ENCODE data around the gene MCL1.
"Not testable (repeated sequence)": the region's sequence is repeated elsewhere in the genome, so short reads cannot be mapped to it uniquely, and the experiment has no call there.

MCL1 gene

GRCh38 chr1:150581962-150582361 is 2.6 kb upstream of the MCL1 start:
- peaks cover 27% of the 10 kb centered on the region for H3K36me3 Mint-ChIP-seq
- not testable (repeated sequence) for DNase-seq, H3K4me3 Mint-ChIP-seq, H3K9me3 Mint-ChIP-seq, H3K27me3 Mint-ChIP-seq, H3K27ac Mint-ChIP-seq
- CTCF ChIA-PET: interaction anchor here (1.1 to 13.1 kb wide), 3 partner anchors 16 to 22 kb away, joined by 3 to 221 read pairs (median 8); no protein-coding TSS in a partner anchor
- H3K4me1 Mint-ChIP-seq: peaks cover 19% of the 10 kb centered on the region

GRCh38 chr1:150581437-150581836 is 2.0 kb upstream of the MCL1 start:
- not testable (repeated sequence) for DNase-seq, H3K4me3 Mint-ChIP-seq, H3K9me3 Mint-ChIP-seq, H3K27ac Mint-ChIP-seq, H3K27me3 Mint-ChIP-seq
- H3K4me1 Mint-ChIP-seq: peaks cover 19% of the 10 kb centered on the region
- CTCF ChIA-PET: interaction anchor here (13.1 kb wide), 1 partner anchor 18 kb away, joined by 221 read pairs; no protein-coding TSS in a partner anchor
- peaks cover 31% of the 10 kb centered on the region for H3K36me3 Mint-ChIP-seq

DNA sequence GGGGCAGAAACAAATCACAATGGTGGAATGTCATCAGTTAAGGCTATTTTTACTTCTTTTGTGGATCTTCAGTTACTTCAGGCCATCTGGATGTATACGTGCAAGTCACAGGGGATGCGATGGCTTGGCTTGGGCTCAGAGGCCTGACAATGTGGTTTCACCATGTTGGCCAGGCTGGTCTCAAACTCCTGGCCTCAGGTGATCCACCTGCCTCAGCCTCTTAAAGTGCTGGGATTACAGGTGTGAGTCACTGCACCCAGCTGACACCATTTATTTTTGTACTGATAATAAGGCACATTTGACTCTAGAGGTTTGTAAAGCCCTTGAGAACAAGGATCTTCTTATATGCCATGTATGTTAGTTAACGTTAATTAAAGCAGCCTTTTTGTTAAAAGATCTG is 1.6 kb upstream of the MCL1 start:
- peaks cover 35% of the 10 kb centered on the region for H3K36me3 Mint-ChIP-seq
- H3K4me1 Mint-ChIP-seq: peaks cover 21% of the 10 kb centered on the region
- peak overlapping the region; percentile 96 for H3K27ac Mint-ChIP-seq
- not testable (repeated sequence) for DNase-seq, H3K27me3 Mint-ChIP-seq, H3K9me3 Mint-ChIP-seq
- peak overlapping the region; percentile 79 for H3K4me3 Mint-ChIP-seq
- CTCF ChIA-PET: interaction anchor here (1.5 to 13.1 kb wide), 3 partner anchors 17 to 43 kb away, joined by 4 to 221 read pairs (median 36); no protein-coding TSS in a partner anchor

DNA sequence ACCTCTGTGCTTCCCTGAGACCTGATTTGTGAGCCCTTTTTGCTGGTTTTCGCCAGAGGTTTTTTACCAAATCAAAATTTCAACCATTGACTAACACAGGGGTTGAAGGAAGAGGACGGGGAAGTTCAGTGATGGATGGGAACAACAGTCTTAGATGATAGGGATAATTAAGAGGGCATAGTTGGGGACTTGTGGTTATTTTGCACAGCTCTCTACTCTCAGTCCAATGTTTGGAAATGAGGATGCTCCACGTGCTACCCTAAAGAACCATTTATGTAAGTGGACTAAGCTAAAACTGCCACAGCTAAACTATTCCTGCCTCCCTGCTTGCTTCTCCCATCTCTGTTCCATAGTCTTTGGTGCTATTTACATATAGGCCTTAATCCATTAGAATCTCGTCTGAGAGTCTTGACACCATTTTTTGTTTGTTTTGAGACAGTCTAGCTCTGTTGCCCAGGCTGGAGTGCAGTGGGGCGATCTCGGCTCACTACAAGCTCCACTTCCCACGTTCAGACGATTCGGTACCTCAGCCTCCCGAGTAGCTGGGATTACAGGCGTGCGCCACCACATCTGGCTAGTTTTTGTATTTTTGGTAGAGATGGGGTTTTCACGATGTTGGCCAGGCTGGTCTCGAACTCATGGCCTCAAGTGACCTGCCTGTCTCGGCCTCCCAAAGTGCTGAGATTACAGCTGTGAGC is 684 bp upstream of the MCL1 start:
- Mint-ChIP-seq H3K36me3 (peaks cover 42% of the 10 kb centered on the region), H3K4me1 (peaks cover 21% of the 10 kb centered on the region), H3K4me3 (peak overlapping the region; percentile 79), H3K27ac (peak overlapping the region; percentile 96), H3K27me3 (no peaks in the 10 kb centered on the region), H3K9me3 (no peaks in the 10 kb centered on the region)
- CTCF ChIA-PET: interaction anchor here (0.9 to 13.1 kb wide), 11 partner anchors 10 to 342 kb away, joined by 3 to 221 read pairs (median 4); partner anchors contain the start of gene ENSA
- no peak for DNase-seq

DNA sequence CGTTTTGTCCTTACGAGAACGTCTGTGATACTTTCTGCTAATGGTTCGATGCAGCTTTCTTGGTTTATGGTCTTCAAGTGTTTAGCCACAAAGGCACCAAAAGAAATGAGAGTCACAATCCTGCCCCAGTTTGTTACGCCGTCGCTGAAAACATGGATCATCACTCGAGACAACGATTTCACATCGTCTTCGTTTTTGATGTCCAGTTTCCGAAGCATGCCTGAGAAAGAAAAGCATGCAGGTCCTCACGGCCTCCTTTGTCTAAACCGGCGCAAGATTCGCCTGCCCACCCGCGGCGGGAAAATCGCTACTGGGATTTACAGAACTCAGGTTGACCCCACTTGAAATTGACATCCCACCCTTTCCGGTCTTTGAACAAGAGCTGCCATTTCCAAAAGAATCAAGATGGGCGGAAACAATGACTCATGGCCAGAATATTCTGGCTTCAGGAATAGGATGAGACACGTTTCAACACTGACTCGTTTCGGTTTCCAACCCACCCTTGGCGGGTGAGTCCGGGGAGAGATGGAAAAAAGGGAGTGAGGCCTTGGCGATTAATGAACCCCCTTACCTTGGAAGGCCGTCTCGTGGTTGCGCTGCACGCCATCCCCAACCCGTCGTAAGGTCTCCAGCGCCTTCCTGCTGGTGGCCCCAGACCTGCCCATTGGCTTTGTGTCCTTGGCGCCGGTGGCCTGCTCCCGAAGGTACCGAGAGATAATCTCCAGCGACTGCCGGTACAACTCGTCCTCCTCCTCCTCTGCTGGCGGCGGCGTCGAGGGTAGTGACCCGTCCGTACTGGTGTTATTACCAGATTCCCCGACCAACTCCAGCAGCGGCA is 919 bp downstream of the MCL1 start:
- H3K4me3 Mint-ChIP-seq: peak overlapping the region; percentile 96
- peaks cover 56% of the 10 kb centered on the region for H3K36me3 Mint-ChIP-seq
- peak overlapping the region; percentile 96 for H3K27ac Mint-ChIP-seq
- no peaks in the 10 kb centered on the region for H3K27me3 Mint-ChIP-seq
- peak; percentile 59 for DNase-seq
- no peaks in the 10 kb centered on the region for H3K9me3 Mint-ChIP-seq
- peaks cover 34% of the 10 kb centered on the region for H3K4me1 Mint-ChIP-seq
- CTCF ChIA-PET: interaction anchor here (1.5 to 13.1 kb wide), 4 partner anchors 8 to 42 kb away, joined by 4 to 221 read pairs (median 22); no protein-coding TSS in a partner anchor

DNA sequence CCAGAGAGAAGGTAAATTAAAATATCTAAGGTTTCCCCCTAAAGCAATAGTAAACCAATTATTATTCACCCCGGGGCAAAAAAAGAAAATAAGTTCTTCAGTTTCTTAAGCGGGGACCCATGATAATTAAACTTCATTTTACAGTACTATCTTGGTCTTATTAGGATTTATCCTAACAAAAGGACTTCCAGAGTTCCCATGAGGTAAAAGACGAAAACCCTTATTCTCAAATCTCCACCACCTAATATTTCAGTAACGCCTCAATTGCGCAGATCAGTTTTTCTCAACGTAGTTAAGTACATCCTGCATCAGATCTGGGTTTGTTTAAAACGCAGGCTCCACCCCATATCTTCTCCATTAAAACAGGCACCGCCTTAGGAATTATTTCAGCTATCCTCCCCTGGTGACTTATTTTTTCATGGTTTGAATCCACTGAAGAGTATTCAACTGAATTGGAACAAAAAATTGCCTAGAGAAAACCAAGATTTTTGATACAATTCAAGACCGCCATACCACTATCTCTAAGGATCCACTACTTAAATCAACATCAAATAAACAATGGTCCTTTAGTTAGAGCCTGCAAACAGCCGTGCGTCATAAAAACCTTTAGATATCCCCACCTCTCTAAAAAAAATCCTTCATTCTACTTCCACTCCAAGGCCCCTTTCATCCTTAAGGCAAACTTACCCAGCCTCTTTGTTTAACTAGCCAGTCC is 1.7 kb downstream of the MCL1 start:
- no peaks in the 10 kb centered on the region for H3K9me3 Mint-ChIP-seq
- CTCF ChIA-PET: interaction anchor here (5.7 to 13.1 kb wide), 2 partner anchors 14 to 43 kb away, joined by 36 to 221 read pairs; no protein-coding TSS in a partner anchor
- H3K4me1 Mint-ChIP-seq: peaks cover 42% of the 10 kb centered on the region
- peak overlapping the region; percentile 96 for H3K4me3 Mint-ChIP-seq
- H3K36me3 Mint-ChIP-seq: peaks cover 64% of the 10 kb centered on the region
- H3K27ac Mint-ChIP-seq: peak overlapping the region; percentile 96
- DNase-seq: no peak
- no peaks in the 10 kb centered on the region for H3K27me3 Mint-ChIP-seq

DNA sequence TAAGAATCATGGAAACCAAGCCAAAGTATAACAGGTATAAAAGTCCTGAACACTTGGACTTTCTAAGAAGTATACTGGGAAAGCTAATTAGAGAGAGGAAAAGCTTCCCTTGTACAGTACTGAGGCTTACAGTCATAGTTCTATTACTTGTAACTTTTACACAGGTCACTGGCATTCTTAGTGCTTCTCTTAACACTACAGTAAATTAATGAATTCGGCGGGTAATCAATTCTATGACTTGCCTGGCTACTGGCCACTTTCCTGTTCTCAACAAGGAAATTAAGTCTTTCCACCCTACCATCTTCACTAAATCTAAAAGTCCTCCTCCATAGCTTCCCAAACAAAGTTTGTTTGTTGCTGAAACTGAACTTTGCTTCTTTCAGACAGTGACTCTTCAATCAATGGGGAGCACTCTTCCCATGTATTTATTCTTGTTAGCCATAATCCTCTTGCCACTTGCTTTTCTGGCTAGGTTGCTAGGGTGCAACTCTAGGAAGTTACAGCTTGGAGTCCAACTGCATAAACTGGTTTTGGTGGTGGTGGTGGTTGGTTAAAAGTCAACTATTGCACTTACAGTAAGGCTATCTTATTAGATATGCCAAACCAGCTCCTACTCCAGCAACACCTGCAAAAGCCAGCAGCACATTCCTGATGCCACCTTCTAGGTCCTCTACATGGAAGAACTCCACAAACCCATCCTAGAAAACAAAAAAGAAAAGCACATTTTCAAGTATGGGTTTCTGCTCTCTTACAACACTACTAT is 2.4 kb downstream of the MCL1 start:
- CTCF ChIA-PET: interaction anchor here (1.3 to 13.1 kb wide), 3 partner anchors 13 to 44 kb away, joined by 3 to 221 read pairs (median 36); no protein-coding TSS in a partner anchor
- peak overlapping the region; percentile 96 for H3K27ac Mint-ChIP-seq
- H3K36me3 Mint-ChIP-seq: peaks cover 70% of the 10 kb centered on the region
- no peaks in the 10 kb centered on the region for H3K27me3 Mint-ChIP-seq
- peaks cover 45% of the 10 kb centered on the region for H3K4me1 Mint-ChIP-seq
- peak overlapping the region; percentile 96 for H3K4me3 Mint-ChIP-seq
- H3K9me3 Mint-ChIP-seq: no peaks in the 10 kb centered on the region
- DNase-seq: no peak

DNA sequence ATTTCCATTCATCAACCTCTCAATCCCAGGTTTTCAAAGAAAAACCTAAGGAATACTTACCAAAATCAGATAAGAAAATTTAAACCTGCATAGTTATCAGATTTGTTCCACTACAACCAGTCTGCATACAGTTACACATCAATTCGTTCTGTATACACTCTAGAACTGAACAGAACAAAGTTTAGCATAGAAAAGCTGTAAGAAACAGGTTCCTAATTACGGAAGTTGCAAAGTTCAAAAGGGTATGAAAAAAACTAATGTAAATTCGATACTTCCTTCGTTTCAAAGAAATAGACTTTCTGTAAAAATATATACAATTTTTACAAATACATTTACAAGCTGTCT is 3.1 kb downstream of the MCL1 start:
- Mint-ChIP-seq H3K27me3 (no peaks in the 10 kb centered on the region), H3K4me3 (peak overlapping the region; percentile 96), H3K27ac (peak overlapping the region; percentile 96), H3K9me3 (no peaks in the 10 kb centered on the region), H3K36me3 (peaks cover 73% of the 10 kb centered on the region), H3K4me1 (peaks cover 50% of the 10 kb centered on the region)
- CTCF ChIA-PET: interaction anchor here (1.3 to 13.1 kb wide), 3 partner anchors 13 to 44 kb away, joined by 3 to 221 read pairs (median 36); no protein-coding TSS in a partner anchor
- DNase-seq: no peak

GRCh38 chr1:150575518-150576366 is 3.7 kb downstream of the MCL1 start:
- peak overlapping the region; percentile 96 for H3K4me3 Mint-ChIP-seq
- no peaks in the 10 kb centered on the region for H3K9me3 Mint-ChIP-seq
- CTCF ChIA-PET: interaction anchor here (1.3 to 13.1 kb wide), 3 partner anchors 12 to 45 kb away, joined by 3 to 221 read pairs (median 36); no protein-coding TSS in a partner anchor
- H3K4me1 Mint-ChIP-seq: peaks cover 51% of the 10 kb centered on the region
- H3K27ac Mint-ChIP-seq: peak overlapping the region; percentile 96
- DNase-seq: no peak
- no peaks in the 10 kb centered on the region for H3K27me3 Mint-ChIP-seq
- peaks cover 79% of the 10 kb centered on the region for H3K36me3 Mint-ChIP-seq

DNA sequence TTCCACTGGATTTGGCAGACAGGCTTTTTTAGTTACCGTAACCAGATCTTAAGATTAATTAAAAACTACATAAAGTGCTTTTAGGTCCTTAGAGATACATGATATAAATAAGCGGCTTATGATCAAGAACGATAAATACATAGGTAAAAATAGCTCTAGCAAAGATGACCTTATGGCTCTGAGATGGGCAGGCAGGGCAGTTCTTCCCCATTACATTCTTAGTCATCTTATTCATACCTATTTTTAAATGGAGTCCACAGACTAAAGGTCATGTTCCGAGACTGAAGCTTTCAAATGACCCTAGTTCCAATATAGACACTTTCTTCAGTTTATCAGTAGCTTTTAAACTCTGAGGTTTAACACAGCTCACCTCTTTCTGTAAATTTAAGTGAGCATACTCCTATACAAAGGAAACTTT is 4.3 kb downstream of the MCL1 start:
- H3K4me1 Mint-ChIP-seq: peaks cover 51% of the 10 kb centered on the region
- H3K9me3 Mint-ChIP-seq: no peaks in the 10 kb centered on the region
- peak overlapping the region; percentile 96 for H3K4me3 Mint-ChIP-seq
- peaks cover 84% of the 10 kb centered on the region for H3K36me3 Mint-ChIP-seq
- H3K27me3 Mint-ChIP-seq: no peaks in the 10 kb centered on the region
- CTCF ChIA-PET: interaction anchor here (1.3 to 13.1 kb wide), 2 partner anchors 12 to 47 kb away, joined by 3 to 221 read pairs; no protein-coding TSS in a partner anchor
- H3K27ac Mint-ChIP-seq: peak overlapping the region; percentile 96
- no peak for DNase-seq

- no peaks in the 10 kb centered on the region for H3K9me3 Mint-ChIP-seq
- peaks cover 90% of the 10 kb centered on the region for H3K36me3 Mint-ChIP-seq
- H3K4me3 Mint-ChIP-seq: peak overlapping the region; percentile 96
- no peak for DNase-seq
- no peaks in the 10 kb centered on the region for H3K27me3 Mint-ChIP-seq
- CTCF ChIA-PET: interaction anchor here (1.3 to 13.1 kb wide), 2 partner anchors 11 to 48 kb away, joined by 3 to 221 read pairs; no protein-coding TSS in a partner anchor
- peak overlapping the region; percentile 96 for H3K27ac Mint-ChIP-seq
- H3K4me1 Mint-ChIP-seq: peaks cover 54% of the 10 kb centered on the region
Observed at GRCh38 chr1:150574260-150575071, 4.9 kb downstream of the MCL1 start.

Data from activated naive CD4-positive, alpha-beta T cell treated with anti-CD3 and anti-CD28 coated beads, Interleukin-2, amount 10 ng/mL, durations not matched to agents 7 days and 5 days (primary cell).